PC-9 (cell line): ENCODE data around the gene ADGRL3. TPM values are rescaled to one million over a fixed set of nuclear protein-coding genes. Genes with fewer than 3 reads are reported as not detected.

ENCODE experiments used
- BruUV-seq: library from RNA; stranded (reverse); fragments of 400-500 nt; replicated peaks from 2 replicates; lab custom pipeline; 2021; lab: Mats Ljungman, UMichigan
- CTCF ChIA-PET: fragments of 300-600 bp; sonication (Branson Sonifier 250); formaldehyde crosslinking; loops from one replicate; lab custom pipeline; 2022; ENCODE audit warnings: antibody characterized with exemption; lab: Charles Lee
- POLR2A ChIA-PET: fragments of 300-600 bp; sonication (Branson Sonifier 250); formaldehyde crosslinking; loops from one replicate; lab custom pipeline; 2022; ENCODE audit warnings: antibody characterized with exemption; ENCODE audit not compliant: unreplicated experiment; lab: Charles Lee
- DNase-seq, 2 experiments: peaks; one replicate each; pipeline versions ENCODE4 v3.0.0 to v3.0.0-alpha.2; 2015 to 2022; ENCODE audit warnings: mixed read lengths in 1 of 2
- H2AFZ ChIP-seq: fragments of 200-600 bp; sonication (generic); 2 replicates; pipeline ENCODE4 v1.8.1; 2017; ENCODE audit warnings: antibody characterized with exemption
- H3F3A ChIP-seq: fragments of 200-600 bp; sonication (generic); 2 replicates; pipeline ENCODE4 v1.8.1; 2017; ENCODE audit warnings: antibody characterized with exemption, mild to moderate bottlenecking, low read depth; ENCODE audit not compliant: insufficient read depth
- H3K27ac ChIP-seq: fragments of 200-600 bp; sonication (generic); 2 replicates; pipeline ENCODE4 v1.6.1; 2016; ENCODE audit warnings: mixed run types
- H3K27me3 ChIP-seq: fragments of 200-600 bp; sonication (generic); 2 replicates; pipeline ENCODE4 v1.6.1; 2016; ENCODE audit warnings: low read depth, mixed run types; ENCODE audit not compliant: insufficient read depth
- H3K36me3 ChIP-seq: fragments of 200-600 bp; sonication (generic); 2 replicates; pipeline ENCODE4 v1.6.1; 2016; ENCODE audit warnings: low read depth, mixed run types
- H3K4me1 ChIP-seq: fragments of 200-600 bp; sonication (generic); replicated peaks from 2 replicates; pipeline ENCODE4 v1.6.1; 2016; ENCODE audit warnings: mixed run types; ENCODE audit not compliant: insufficient read depth
- H3K4me2 ChIP-seq: fragments of 200-600 bp; sonication (generic); 2 replicates; pipeline ENCODE4 v1.6.1; 2017; ENCODE audit warnings: mixed run types
- H3K4me3 ChIP-seq: fragments of 200-600 bp; sonication (generic); 2 replicates; pipeline ENCODE4 v1.6.1; 2016; ENCODE audit warnings: mixed run types
- H3K79me2 ChIP-seq: fragments of 200-600 bp; sonication (generic); 2 replicates; pipeline ENCODE4 v1.6.1; 2017; ENCODE audit warnings: low read depth, mixed run types
- H3K9me2 ChIP-seq: fragments of 200-600 bp; sonication (generic); 2 replicates; pipeline ENCODE4 v1.8.1; 2017; ENCODE audit warnings: mild to moderate bottlenecking; ENCODE audit not compliant: insufficient read depth
- H3K9me3 ChIP-seq: fragments of 200-600 bp; sonication (generic); 2 replicates; pipeline ENCODE4 v1.8.1; 2016; ENCODE audit warnings: low read depth; ENCODE audit not compliant: insufficient read depth
- H4K20me1 ChIP-seq: fragments of 200-600 bp; sonication (generic); 2 replicates; pipeline ENCODE4 v1.8.1; 2017; ENCODE audit not compliant: insufficient read depth
- CTCF ChIP-seq: fragments of 200-600 bp; sonication (generic); conservative IDR thresholded peaks from 2 replicates; pipeline ENCODE4 v1.6.1; 2017; ENCODE audit warnings: mixed run types, antibody characterized with exemption, mild to moderate bottlenecking, moderate library complexity
- EZH2 ChIP-seq: fragments of 200-600 bp; sonication (generic); IDR thresholded peaks from 2 replicates; pipeline ENCODE4 v1.8.0; 2017; ENCODE audit warnings: antibody characterized with exemption, low read depth
- intact Hi-C: fragments of 100-400 bp; cut with micrococcal nuclease; formaldehyde crosslinking; loops from one replicate; pipeline ENCODE4 v1.10.0; 2022; ENCODE audit not compliant: unreplicated experiment
- total RNA-seq: library from RNA; stranded (reverse); gene quantifications from 2 replicates; pipeline ENCODE4 v1.2.3, GENCODE V29; 2021

Gene ADGRL3
- total RNA-seq, 1 experiment from 2014 or later, result 1.6 TPM

- POLR2A ChIA-PET, result no interaction called here
- TF ChIP-seq EZH2 (no peak), CTCF (no peak)
Observed at GRCh38 chr4:61485056-61485455, 284.9 kb downstream of the ADGRL3 start.

GRCh38 chr4:61489927-61490326 lies 289.8 kb downstream of the ADGRL3 start:
- intact Hi-C loops, result no loop called here
- Histone ChIP-seq H3K36me3 (no peaks in the 10 kb centered on the region), H3K9me3 (no peaks in the 10 kb centered on the region), H3K4me2 (no peak overlapping the region), H4K20me1 (no peaks in the 10 kb centered on the region), H2AFZ (no peak overlapping the region), H3K4me1 (no peaks in the 10 kb centered on the region), H3K4me3 (no peak overlapping the region), H3K27me3 (no peaks in the 10 kb centered on the region), H3F3A (no peaks in the 10 kb centered on the region), H3K79me2 (no peaks in the 10 kb centered on the region), H3K9me2 (no peaks in the 10 kb centered on the region), H3K27ac (no peak overlapping the region)
- TF ChIP-seq CTCF (no peak), EZH2 (no peak)
- no TSS peak for BruUV-seq
- ChIA-PET CTCF (no interaction called here), POLR2A (no interaction called here)
- no peak for DNase-seq

More at GRCh38 chr4:61485056-61485455, 284.9 kb downstream of the ADGRL3 start:
- H3K4me3 ChIP-seq, result no peak overlapping the region
- H3K9me2 ChIP-seq, result no peaks in the 10 kb centered on the region
- no peaks in the 10 kb centered on the region for H3K9me3 ChIP-seq
- CTCF ChIA-PET, result no interaction called here
- no TSS peak for BruUV-seq
- intact Hi-C loops, result no loop called here
- no peak overlapping the region for H3K4me2 ChIP-seq
- H3K4me1 ChIP-seq, result no peaks in the 10 kb centered on the region
- no peak overlapping the region for H3K27ac ChIP-seq
- no peak overlapping the region for H2AFZ ChIP-seq
- no peaks in the 10 kb centered on the region for H3K36me3 ChIP-seq
- no peaks in the 10 kb centered on the region for H4K20me1 ChIP-seq
- DNase-seq, result no peak
- H3K79me2 ChIP-seq, result no peaks in the 10 kb centered on the region
- no peaks in the 10 kb centered on the region for H3F3A ChIP-seq
- H3K27me3 ChIP-seq, result no peaks in the 10 kb centered on the region

- no peaks in the 10 kb centered on the region for H3K9me2 ChIP-seq
- H3K4me2 ChIP-seq, result no peak overlapping the region
- no peaks in the 10 kb centered on the region for H4K20me1 ChIP-seq
- CTCF ChIA-PET, result no interaction called here
- BruUV-seq, result no TSS peak
- H3K79me2 ChIP-seq, result no peaks in the 10 kb centered on the region
- no peaks in the 10 kb centered on the region for H3F3A ChIP-seq
- TF ChIP-seq CTCF (no peak), EZH2 (no peak)
- intact Hi-C loops, result no loop called here
- H3K4me1 ChIP-seq, result no peaks in the 10 kb centered on the region
- H3K4me3 ChIP-seq, result no peak overlapping the region
- no peak overlapping the region for H2AFZ ChIP-seq
- H3K27me3 ChIP-seq, result no peaks in the 10 kb centered on the region
- no peak for DNase-seq
- H3K27ac ChIP-seq, result no peak overlapping the region
- POLR2A ChIA-PET, result no interaction called here
- no peaks in the 10 kb centered on the region for H3K36me3 ChIP-seq
- no peaks in the 10 kb centered on the region for H3K9me3 ChIP-seq
Observed at GRCh38 chr4:61493041-61493440, 292.9 kb downstream of the ADGRL3 start.
